Glutamatergic neuron (in vitro differentiated cells): ENCODE measurements around the gene GSTM1. TPM values are rescaled to one million over a fixed set of nuclear protein-coding genes. Genes with fewer than 3 reads are reported as not detected.

Experiments used
- DNase-seq: peaks from one replicate; pipeline ENCODE4 v3.0.0; 2022
- H3K27ac Mint-ChIP-seq: one replicate; pipeline ENCODE4 v1.8.0; 2020; ENCODE audit warnings: mild to moderate bottlenecking, mixed read lengths, inconsistent platforms; ENCODE audit not compliant: unreplicated experiment
- H3K27me3 Mint-ChIP-seq: one replicate; pipeline ENCODE4 v1.8.0; 2020; ENCODE audit warnings: mild to moderate bottlenecking, moderate library complexity, mixed read lengths, inconsistent platforms; ENCODE audit not compliant: unreplicated experiment
- H3K36me3 Mint-ChIP-seq: one replicate; pipeline ENCODE4 v1.8.0; 2020; ENCODE audit warnings: mild to moderate bottlenecking, mixed read lengths, inconsistent platforms; ENCODE audit not compliant: unreplicated experiment
- H3K4me1 Mint-ChIP-seq: one replicate; pipeline ENCODE4 v1.8.0; 2020; ENCODE audit warnings: mild to moderate bottlenecking, low read depth, mixed read lengths, inconsistent platforms; ENCODE audit not compliant: unreplicated experiment
- H3K4me3 Mint-ChIP-seq: one replicate; pipeline ENCODE4 v1.8.0; 2020; ENCODE audit warnings: mild to moderate bottlenecking, mixed read lengths, inconsistent platforms; ENCODE audit not compliant: unreplicated experiment
- H3K9me3 Mint-ChIP-seq: one replicate; pipeline ENCODE4 v1.8.0; 2020; ENCODE audit warnings: mild to moderate bottlenecking, moderate library complexity, mixed read lengths, inconsistent platforms; ENCODE audit not compliant: unreplicated experiment
- CTCF ChIP-seq: fragments of 200-600 bp; sonication (generic); IDR thresholded peaks from one replicate; pipeline ENCODE4 v1.5.0; 2021; ENCODE audit not compliant: partially characterized antibody, unreplicated experiment
- total RNA-seq: library from RNA; stranded (reverse); fragmentation: NEBNext Ultra II Directional; extraction: Animal tissue kit (Norgen Biotek cat#: 25700); gene quantifications from one replicate; pipeline ENCODE4 v1.2.1, GENCODE V29; 2021; ENCODE audit not compliant: unreplicated experiment

Gene GSTM1
- total RNA-seq, 1 donor from 2014 or later, result not detected

- Mint-ChIP-seq H3K4me3 (no peak overlapping the region), H3K36me3 (peaks cover 8% of the 10 kb centered on the region), H3K4me1 (no peaks in the 10 kb centered on the region), H3K9me3 (peaks cover 1% of the 10 kb centered on the region), H3K27ac (no peak overlapping the region), H3K27me3 (no peaks in the 10 kb centered on the region)
- no peak for TF ChIP-seq CTCF
- DNase-seq, result no peak
Observed at GRCh38 chr1:109728870-109729269, 41.3 kb downstream of the GSTM1 start.

- H3K27me3 Mint-ChIP-seq, result no peaks in the 10 kb centered on the region
- no peaks in the 10 kb centered on the region for H3K4me1 Mint-ChIP-seq
- H3K27ac Mint-ChIP-seq, result no peak overlapping the region
- TF ChIP-seq CTCF, result no peak
- no peak for DNase-seq
- H3K9me3 Mint-ChIP-seq, result peaks cover 3% of the 10 kb centered on the region
- H3K36me3 Mint-ChIP-seq, result peaks cover 7% of the 10 kb centered on the region
- H3K4me3 Mint-ChIP-seq, result no peak overlapping the region
Observed at GRCh38 chr1:109730666-109731065, 43.0 kb downstream of the GSTM1 start.

GRCh38 chr1:109732390-109732881 lies 44.8 kb downstream of the GSTM1 start:
- no peak overlapping the region for H3K27ac Mint-ChIP-seq
- H3K9me3 Mint-ChIP-seq, result peaks cover 2% of the 10 kb centered on the region
- TF ChIP-seq CTCF, result no peak
- H3K4me3 Mint-ChIP-seq, result no peak overlapping the region
- no peaks in the 10 kb centered on the region for H3K4me1 Mint-ChIP-seq
- H3K27me3 Mint-ChIP-seq, result no peaks in the 10 kb centered on the region
- H3K36me3 Mint-ChIP-seq, result no peaks in the 10 kb centered on the region
- DNase-seq, result no peak

GRCh38 chr1:109733236-109733870 lies 45.7 kb downstream of the GSTM1 start:
- no peak for TF ChIP-seq CTCF
- Mint-ChIP-seq H3K4me1 (no peaks in the 10 kb centered on the region), H3K9me3 (peaks cover 2% of the 10 kb centered on the region), H3K27me3 (no peaks in the 10 kb centered on the region), H3K4me3 (no peak overlapping the region), H3K36me3 (no peaks in the 10 kb centered on the region), H3K27ac (no peak overlapping the region)
- DNase-seq, result no peak

- no peaks in the 10 kb centered on the region for H3K9me3 Mint-ChIP-seq
- peaks cover 3% of the 10 kb centered on the region for H3K4me1 Mint-ChIP-seq
- peak overlapping the region; percentile 79 for H3K4me3 Mint-ChIP-seq
- no peak for TF ChIP-seq CTCF
- DNase-seq, result peak; percentile 81
- H3K27ac Mint-ChIP-seq, result no peak overlapping the region
- H3K36me3 Mint-ChIP-seq, result no peaks in the 10 kb centered on the region
- peaks cover 7% of the 10 kb centered on the region for H3K27me3 Mint-ChIP-seq
Observed at GRCh38 chr1:109739738-109740614, 52.4 kb downstream of the GSTM1 start.
